Measurements from ENCODE around the gene GAS1.

GAS1 gene

GRCh38 chr9:86940774-86941173 is 6.5 kb downstream of the GAS1 start:
- no peak overlapping the region for H3K4me3 ChIP-seq (ENCODE audit: low read length)
- peaks cover 4% of the 10 kb centered on the region for H3K4me1 ChIP-seq (ENCODE audit: control insufficient read depth, insufficient read depth, low read length)
- H3K27me3 ChIP-seq (ENCODE audit: control insufficient read depth, insufficient read depth, low read length), result no peaks in the 10 kb centered on the region
- H3K27ac ChIP-seq (ENCODE audit: low read depth, low read length), result no peak overlapping the region
- H3K9ac ChIP-seq (ENCODE audit: low read length), result no peak overlapping the region
- H3K36me3 ChIP-seq (ENCODE audit: control insufficient read depth, insufficient read depth, low read length), result no peaks in the 10 kb centered on the region

GRCh38 chr9:86939891-86940290 is 7.4 kb downstream of the GAS1 start:
- no peak overlapping the region for H3K4me3 ChIP-seq (ENCODE audit: low read length)
- no peak overlapping the region for H3K9ac ChIP-seq (ENCODE audit: low read length)
- H3K36me3 ChIP-seq (ENCODE audit: control insufficient read depth, insufficient read depth, low read length), result no peaks in the 10 kb centered on the region
- peaks cover 4% of the 10 kb centered on the region for H3K4me1 ChIP-seq (ENCODE audit: control insufficient read depth, insufficient read depth, low read length)
- H3K27ac ChIP-seq (ENCODE audit: low read depth, low read length), result no peak overlapping the region
- no peaks in the 10 kb centered on the region for H3K27me3 ChIP-seq (ENCODE audit: control insufficient read depth, insufficient read depth, low read length)

GRCh38 chr9:86939321-86939720 is 8.0 kb downstream of the GAS1 start:
- peaks cover 4% of the 10 kb centered on the region for H3K4me1 ChIP-seq (ENCODE audit: control insufficient read depth, insufficient read depth, low read length)
- H3K27me3 ChIP-seq (ENCODE audit: control insufficient read depth, insufficient read depth, low read length), result no peaks in the 10 kb centered on the region

GRCh38 chr9:86938780-86939179 is 8.5 kb downstream of the GAS1 start:
- Histone ChIP-seq H3K27me3 (ENCODE audit: control insufficient read depth, insufficient read depth, low read length) (no peaks in the 10 kb centered on the region), H3K4me3 (ENCODE audit: low read length) (no peak overlapping the region), H3K27ac (ENCODE audit: low read depth, low read length) (no peak overlapping the region), H3K36me3 (ENCODE audit: control insufficient read depth, insufficient read depth, low read length) (no peaks in the 10 kb centered on the region), H3K9ac (ENCODE audit: low read length) (no peak overlapping the region), H3K4me1 (ENCODE audit: control insufficient read depth, insufficient read depth, low read length) (peaks cover 4% of the 10 kb centered on the region)

More at GRCh38 chr9:86939321-86939720, 8.0 kb downstream of the GAS1 start:
- Histone ChIP-seq H3K36me3 (ENCODE audit: control insufficient read depth, insufficient read depth, low read length) (no peaks in the 10 kb centered on the region), H3K9ac (ENCODE audit: low read length) (no peak overlapping the region), H3K27ac (ENCODE audit: low read depth, low read length) (no peak overlapping the region), H3K4me3 (ENCODE audit: low read length) (no peak overlapping the region)

- H3K9ac ChIP-seq (ENCODE audit: low read length), result no peak overlapping the region
- no peak overlapping the region for H3K27ac ChIP-seq (ENCODE audit: low read depth, low read length)
- no peak overlapping the region for H3K4me3 ChIP-seq (ENCODE audit: low read length)
- no peaks in the 10 kb centered on the region for H3K27me3 ChIP-seq (ENCODE audit: control insufficient read depth, insufficient read depth, low read length)
- H3K4me1 ChIP-seq (ENCODE audit: control insufficient read depth, insufficient read depth, low read length), result no peaks in the 10 kb centered on the region
- H3K36me3 ChIP-seq (ENCODE audit: control insufficient read depth, insufficient read depth, low read length), result no peaks in the 10 kb centered on the region
Observed at GRCh38 chr9:86926145-86926544, 21.2 kb downstream of the GAS1 start.

- H3K4me3 ChIP-seq (ENCODE audit: low read length), result no peak overlapping the region
- H3K27me3 ChIP-seq (ENCODE audit: control insufficient read depth, insufficient read depth, low read length), result no peaks in the 10 kb centered on the region
Observed at GRCh38 chr9:86925686-86926085, 21.6 kb downstream of the GAS1 start.

GRCh38 chr9:86924206-86924605 is 23.1 kb downstream of the GAS1 start:
- Histone ChIP-seq H3K9ac (ENCODE audit: low read length) (no peak overlapping the region), H3K36me3 (ENCODE audit: control insufficient read depth, insufficient read depth, low read length) (no peaks in the 10 kb centered on the region), H3K4me3 (ENCODE audit: low read length) (no peak overlapping the region), H3K27ac (ENCODE audit: low read depth, low read length) (no peak overlapping the region), H3K27me3 (ENCODE audit: control insufficient read depth, insufficient read depth, low read length) (no peaks in the 10 kb centered on the region), H3K4me1 (ENCODE audit: control insufficient read depth, insufficient read depth, low read length) (no peaks in the 10 kb centered on the region)

More at GRCh38 chr9:86925686-86926085, 21.6 kb downstream of the GAS1 start:
- no peaks in the 10 kb centered on the region for H3K36me3 ChIP-seq (ENCODE audit: control insufficient read depth, insufficient read depth, low read length)
- H3K4me1 ChIP-seq (ENCODE audit: control insufficient read depth, insufficient read depth, low read length), result no peaks in the 10 kb centered on the region
- H3K9ac ChIP-seq (ENCODE audit: low read length), result no peak overlapping the region
- H3K27ac ChIP-seq (ENCODE audit: low read depth, low read length), result no peak overlapping the region

- no peaks in the 10 kb centered on the region for H3K36me3 ChIP-seq (ENCODE audit: control insufficient read depth, insufficient read depth, low read length)
- H3K27ac ChIP-seq (ENCODE audit: low read depth, low read length), result no peak overlapping the region
- H3K27me3 ChIP-seq (ENCODE audit: control insufficient read depth, insufficient read depth, low read length), result no peaks in the 10 kb centered on the region
- H3K4me1 ChIP-seq (ENCODE audit: control insufficient read depth, insufficient read depth, low read length), result no peaks in the 10 kb centered on the region
- H3K4me3 ChIP-seq (ENCODE audit: low read length), result no peak overlapping the region
- H3K9ac ChIP-seq (ENCODE audit: low read length), result no peak overlapping the region
Observed at GRCh38 chr9:86921151-86921923, 26.0 kb downstream of the GAS1 start.

GRCh38 chr9:86918556-86918955 is 28.8 kb downstream of the GAS1 start:
- no peaks in the 10 kb centered on the region for H3K36me3 ChIP-seq (ENCODE audit: control insufficient read depth, insufficient read depth, low read length)
- no peak overlapping the region for H3K27ac ChIP-seq (ENCODE audit: low read depth, low read length)
- H3K9ac ChIP-seq (ENCODE audit: low read length), result no peak overlapping the region
- H3K4me3 ChIP-seq (ENCODE audit: low read length), result no peak overlapping the region
- no peaks in the 10 kb centered on the region for H3K4me1 ChIP-seq (ENCODE audit: control insufficient read depth, insufficient read depth, low read length)
- no peaks in the 10 kb centered on the region for H3K27me3 ChIP-seq (ENCODE audit: control insufficient read depth, insufficient read depth, low read length)

- H3K27me3 ChIP-seq (ENCODE audit: control insufficient read depth, insufficient read depth, low read length), result no peaks in the 10 kb centered on the region
- H3K27ac ChIP-seq (ENCODE audit: low read depth, low read length), result no peak overlapping the region
- H3K4me3 ChIP-seq (ENCODE audit: low read length), result no peak overlapping the region
- H3K9ac ChIP-seq (ENCODE audit: low read length), result no peak overlapping the region
- H3K4me1 ChIP-seq (ENCODE audit: control insufficient read depth, insufficient read depth, low read length), result no peaks in the 10 kb centered on the region
- no peaks in the 10 kb centered on the region for H3K36me3 ChIP-seq (ENCODE audit: control insufficient read depth, insufficient read depth, low read length)
Observed at GRCh38 chr9:86912210-86912609, 35.1 kb downstream of the GAS1 start.

GRCh38 chr9:86909388-86909787 is 37.9 kb downstream of the GAS1 start:
- Histone ChIP-seq H3K4me1 (ENCODE audit: control insufficient read depth, insufficient read depth, low read length) (no peaks in the 10 kb centered on the region), H3K27me3 (ENCODE audit: control insufficient read depth, insufficient read depth, low read length) (no peaks in the 10 kb centered on the region), H3K27ac (ENCODE audit: low read depth, low read length) (no peak overlapping the region), H3K9ac (ENCODE audit: low read length) (no peak overlapping the region), H3K36me3 (ENCODE audit: control insufficient read depth, insufficient read depth, low read length) (no peaks in the 10 kb centered on the region), H3K4me3 (ENCODE audit: low read length) (no peak overlapping the region)

- no peak overlapping the region for H3K4me3 ChIP-seq (ENCODE audit: low read length)
Observed at GRCh38 chr9:86908261-86908660, 39.0 kb downstream of the GAS1 start.

GRCh38 chr9:86907346-86907745 is 40.0 kb downstream of the GAS1 start:
- H3K27me3 ChIP-seq (ENCODE audit: control insufficient read depth, insufficient read depth, low read length), result no peaks in the 10 kb centered on the region
- no peaks in the 10 kb centered on the region for H3K4me1 ChIP-seq (ENCODE audit: control insufficient read depth, insufficient read depth, low read length)
- H3K36me3 ChIP-seq (ENCODE audit: control insufficient read depth, insufficient read depth, low read length), result no peaks in the 10 kb centered on the region
- H3K27ac ChIP-seq (ENCODE audit: low read depth, low read length), result no peak overlapping the region
- no peak overlapping the region for H3K4me3 ChIP-seq (ENCODE audit: low read length)
- H3K9ac ChIP-seq (ENCODE audit: low read length), result no peak overlapping the region

More at GRCh38 chr9:86908261-86908660, 39.0 kb downstream of the GAS1 start:
- Histone ChIP-seq H3K27ac (ENCODE audit: low read depth, low read length) (no peak overlapping the region), H3K9ac (ENCODE audit: low read length) (no peak overlapping the region), H3K4me1 (ENCODE audit: control insufficient read depth, insufficient read depth, low read length) (no peaks in the 10 kb centered on the region), H3K27me3 (ENCODE audit: control insufficient read depth, insufficient read depth, low read length) (no peaks in the 10 kb centered on the region), H3K36me3 (ENCODE audit: control insufficient read depth, insufficient read depth, low read length) (no peaks in the 10 kb centered on the region)

Data from rectal smooth muscle tissue (tissue), 1 donor.